ENCODE measurements around the gene TMEM98. TPM values are rescaled to one million over a fixed set of nuclear protein-coding genes. Genes with fewer than 3 reads are reported as not detected.
"Not testable (repeated sequence)": the region's sequence is repeated elsewhere in the genome, so short reads cannot be mapped to it uniquely, and the experiment has no call there.

Gene TMEM98
- total RNA-seq (2014; rRNA removed; shearing (Covaris generic)) = 57.9 and 67.3 TPM in 2 replicates

GRCh38 chr17:32927724-32928585, at the start of gene TMEM98:
Gene TMEM98 (plus strand): TSS chr17:32928153. CDS start chr17:32931529, 3,376 bp downstream.
- peak; percentile 49 for DNase-seq (ENCODE audit: low read depth)

- no peak for DNase-seq (ENCODE audit: low read depth)
These were observed 49.7 kb upstream of the TMEM98 start for GRCh38 chr17:32878211-32878610.

- no peak for DNase-seq (ENCODE audit: low read depth)
These were observed 48.8 kb upstream of the TMEM98 start for GRCh38 chr17:32879134-32879533.

GRCh38 chr17:32880671-32881453, 47.1 kb upstream of the TMEM98 start:
- DNase-seq (ENCODE audit: low read depth) = no peak

- no peak for DNase-seq (ENCODE audit: low read depth)
These were observed 45.9 kb upstream of the TMEM98 start for GRCh38 chr17:32882029-32882428.

GRCh38 chr17:32882734-32883133, 45.2 kb upstream of the TMEM98 start:
- peak; percentile 31 for DNase-seq (ENCODE audit: low read depth)

GRCh38 chr17:32886951-32887350, 41.0 kb upstream of the TMEM98 start:
- DNase-seq (ENCODE audit: low read depth) = not testable (repeated sequence)

GRCh38 chr17:32887410-32887809, 40.5 kb upstream of the TMEM98 start:
- not testable (repeated sequence) for DNase-seq (ENCODE audit: low read depth)

GRCh38 chr17:32894245-32894644, 33.7 kb upstream of the TMEM98 start:
- DNase-seq (ENCODE audit: low read depth) = peak; percentile 12

- DNase-seq (ENCODE audit: low read depth) = no peak
These were observed 31.2 kb upstream of the TMEM98 start for GRCh38 chr17:32896647-32897258.

GRCh38 chr17:32899236-32900013, 28.5 kb upstream of the TMEM98 start:
- no peak for DNase-seq (ENCODE audit: low read depth)

GRCh38 chr17:32901743-32902142, 26.2 kb upstream of the TMEM98 start:
- DNase-seq (ENCODE audit: low read depth) = no peak

GRCh38 chr17:32903774-32904673, 23.9 kb upstream of the TMEM98 start:
- no peak for DNase-seq (ENCODE audit: low read depth)

- no peak for DNase-seq (ENCODE audit: low read depth)
These were observed 23.1 kb upstream of the TMEM98 start for GRCh38 chr17:32904891-32905290.

- no peak for DNase-seq (ENCODE audit: low read depth)
These were observed 20.4 kb upstream of the TMEM98 start for GRCh38 chr17:32907583-32907982.

- DNase-seq (ENCODE audit: low read depth) = peak; percentile 77
These were observed 18.1 kb upstream of the TMEM98 start for GRCh38 chr17:32909787-32910369.

- DNase-seq (ENCODE audit: low read depth) = no peak
These were observed 17.2 kb upstream of the TMEM98 start for GRCh38 chr17:32910769-32911168.

- DNase-seq (ENCODE audit: low read depth) = peak; percentile 73
These were observed 15.6 kb upstream of the TMEM98 start for GRCh38 chr17:32912218-32912897.

GRCh38 chr17:32913593-32913992, 14.4 kb upstream of the TMEM98 start:
- no peak for DNase-seq (ENCODE audit: low read depth)
